OCI-LY3 (cell line): Measurements from ENCODE around the gene KLHDC7A.

ENCODE experiments used
- EZH2phosphoT487 ChIP-seq: fragments of 200-600 bp; shearing (Covaris generic); IDR thresholded peaks from 2 replicates; pipeline ENCODE4 v1.6.1; 2018; ENCODE audit warnings: antibody characterized with exemption, mixed run types, low read depth
- TF ChIP-seq, protein P1 (sequence below): fragments of 200-600, 300-600 bp; sonication (generic); IDR thresholded peaks from 2 replicates; pipeline ENCODE4 v1.5.1; 2014; ENCODE audit warnings: antibody characterized with exemption, low read length, low read depth

DNA sequence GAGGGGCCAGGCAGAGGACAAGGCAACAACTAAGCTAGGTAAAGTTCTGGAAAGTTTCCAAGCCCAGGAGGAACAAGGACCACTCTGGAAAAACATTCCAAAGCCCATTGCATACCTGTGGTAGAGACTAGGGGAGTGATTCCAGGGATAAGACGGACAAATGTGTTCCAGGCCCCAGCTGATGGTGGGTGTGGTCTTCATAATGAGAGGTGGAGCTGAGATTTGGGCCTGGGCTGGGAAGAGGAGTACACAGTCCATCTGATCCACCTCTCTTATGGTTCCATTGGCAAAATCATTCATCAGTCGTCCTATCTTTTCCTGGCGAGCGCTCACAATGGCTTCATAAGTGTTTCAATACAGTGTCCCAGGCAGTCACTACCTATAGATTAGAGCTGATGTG, 4.5 kb downstream of the KLHDC7A start:
- TF ChIP-seq, protein P1, sequence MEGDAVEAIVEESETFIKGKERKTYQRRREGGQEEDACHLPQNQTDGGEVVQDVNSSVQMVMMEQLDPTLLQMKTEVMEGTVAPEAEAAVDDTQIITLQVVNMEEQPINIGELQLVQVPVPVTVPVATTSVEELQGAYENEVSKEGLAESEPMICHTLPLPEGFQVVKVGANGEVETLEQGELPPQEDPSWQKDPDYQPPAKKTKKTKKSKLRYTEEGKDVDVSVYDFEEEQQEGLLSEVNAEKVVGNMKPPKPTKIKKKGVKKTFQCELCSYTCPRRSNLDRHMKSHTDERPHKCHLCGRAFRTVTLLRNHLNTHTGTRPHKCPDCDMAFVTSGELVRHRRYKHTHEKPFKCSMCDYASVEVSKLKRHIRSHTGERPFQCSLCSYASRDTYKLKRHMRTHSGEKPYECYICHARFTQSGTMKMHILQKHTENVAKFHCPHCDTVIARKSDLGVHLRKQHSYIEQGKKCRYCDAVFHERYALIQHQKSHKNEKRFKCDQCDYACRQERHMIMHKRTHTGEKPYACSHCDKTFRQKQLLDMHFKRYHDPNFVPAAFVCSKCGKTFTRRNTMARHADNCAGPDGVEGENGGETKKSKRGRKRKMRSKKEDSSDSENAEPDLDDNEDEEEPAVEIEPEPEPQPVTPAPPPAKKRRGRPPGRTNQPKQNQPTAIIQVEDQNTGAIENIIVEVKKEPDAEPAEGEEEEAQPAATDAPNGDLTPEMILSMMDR = no peak
- no peak for TF ChIP-seq EZH2phosphoT487
